Upper lobe of left lung (tissue), 4 donors: ENCODE results near the gene PHF3.

Experiments
- CTCF ChIP-seq, 6 experiments: fragments of 450-650 bp in 4 of 6; fragments of 200-600 bp in 2 of 6; sonication (generic) in 2 of 6; IDR thresholded peaks; one replicate each; pipeline ENCODE4 v1.5.1; 2016 to 2019; ENCODE audit warnings: antibody characterized with exemption in 6 of 6
- POLR2AphosphoS5 ChIP-seq, 2 donors: sonication (generic); formaldehyde crosslinking; IDR thresholded peaks; one replicate each; pipeline ENCODE4 v1.5.1; 2017; ENCODE audit warnings: antibody characterized with exemption in 2 of 2

DNA sequence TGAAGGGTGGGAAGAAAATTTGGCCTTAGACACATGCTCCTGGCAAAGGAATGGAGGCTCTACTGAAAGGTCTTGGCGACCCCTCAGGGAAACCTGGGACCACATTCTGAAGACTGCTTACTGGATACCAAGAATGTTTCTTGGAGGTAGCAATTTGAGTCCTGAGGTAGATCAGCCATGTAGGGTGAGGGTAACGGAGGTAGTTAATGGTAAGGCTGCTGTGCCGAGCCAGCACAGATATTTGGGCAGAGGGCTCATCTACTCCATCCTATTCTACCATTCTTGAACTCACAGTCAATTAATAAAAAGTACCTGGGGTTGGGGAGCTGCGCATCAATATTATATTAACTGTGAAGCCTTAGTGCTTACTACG is 401 bp upstream of the PHF3 start:
- TF ChIP-seq CTCF (IDR thresholded peaks at IDR 0.05) = no peak
- no peak for TF ChIP-seq POLR2AphosphoS5 (IDR thresholded peaks at IDR 0.05)
